ENCODE data around the gene CYCS.
"Not testable (repeated sequence)": the region's sequence is repeated elsewhere in the genome, so short reads cannot be mapped to it uniquely, and the experiment has no call there.

CYCS gene

DNA sequence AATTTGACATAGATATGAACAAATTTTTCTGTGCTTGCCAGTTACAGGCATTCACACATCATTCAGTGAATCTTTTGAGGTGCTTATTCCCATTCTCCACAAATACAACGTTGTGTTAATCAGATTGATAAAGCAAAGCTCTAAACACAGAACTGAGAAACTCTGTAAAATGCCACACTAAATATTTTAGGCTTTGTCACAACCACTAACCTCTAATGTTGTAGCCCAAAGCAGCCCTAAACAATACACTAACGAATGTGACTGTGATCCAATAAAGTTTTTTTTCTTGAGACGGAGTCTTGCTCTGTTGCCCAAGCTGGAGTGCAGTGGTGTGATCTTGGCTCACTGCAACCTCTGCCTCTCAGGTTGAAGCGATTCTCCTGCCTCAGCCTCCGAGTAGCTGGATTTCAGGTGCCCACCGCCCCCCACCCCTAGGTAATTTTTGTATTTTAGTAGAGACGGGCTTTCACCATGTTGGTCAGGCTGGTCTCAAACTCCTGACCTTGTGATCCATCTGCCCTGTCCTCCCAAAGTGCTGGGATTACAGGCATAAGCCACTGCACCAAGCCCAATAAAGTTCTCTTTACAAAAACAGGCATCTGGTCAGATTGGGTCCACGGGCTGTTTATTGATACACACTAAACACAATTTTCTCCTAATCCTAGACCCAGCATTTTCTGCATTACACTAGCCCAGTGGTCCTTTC, 6.9 kb downstream of the CYCS start:
- DNase-seq = peak; percentile 31

DNA sequence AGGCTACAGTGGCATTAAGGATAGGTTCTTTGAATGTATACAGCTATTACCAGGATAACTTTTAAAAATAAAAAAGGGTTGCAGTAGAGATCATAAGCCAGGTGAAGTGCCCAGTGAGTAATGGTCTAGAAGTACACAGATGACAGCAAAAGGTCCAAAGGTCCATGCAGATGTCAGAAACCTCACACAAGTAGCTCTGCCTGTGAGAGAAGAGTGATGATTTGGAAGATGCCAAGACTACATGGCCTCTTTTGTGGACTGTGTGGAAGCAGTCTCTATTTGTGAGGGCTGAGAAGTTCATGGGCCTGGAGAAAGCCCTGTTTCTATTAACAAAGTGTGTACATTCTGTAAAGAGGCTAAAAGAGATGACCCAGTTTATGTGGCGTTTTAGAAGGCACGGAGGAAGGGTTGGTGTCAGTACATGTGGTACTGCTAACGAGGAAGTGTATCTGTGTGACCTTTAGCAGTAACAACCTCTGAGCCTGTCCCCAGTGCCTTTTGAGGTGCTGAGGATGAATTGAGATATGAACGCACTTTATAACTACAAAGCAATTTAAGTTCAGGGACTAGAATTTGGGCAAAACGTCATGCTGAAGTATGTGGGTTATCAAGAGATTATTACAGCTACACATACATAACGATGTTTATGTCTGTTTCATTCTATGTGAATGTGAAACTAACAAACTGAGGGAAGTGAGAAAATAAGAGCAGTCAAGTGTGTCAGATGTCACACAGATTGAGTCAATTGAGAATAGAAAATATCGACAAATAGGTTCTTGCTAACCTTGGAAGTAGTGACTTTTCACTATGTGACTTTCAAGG, 7.6 kb downstream of the CYCS start:
- DNase-seq = peak; percentile 86

DNA sequence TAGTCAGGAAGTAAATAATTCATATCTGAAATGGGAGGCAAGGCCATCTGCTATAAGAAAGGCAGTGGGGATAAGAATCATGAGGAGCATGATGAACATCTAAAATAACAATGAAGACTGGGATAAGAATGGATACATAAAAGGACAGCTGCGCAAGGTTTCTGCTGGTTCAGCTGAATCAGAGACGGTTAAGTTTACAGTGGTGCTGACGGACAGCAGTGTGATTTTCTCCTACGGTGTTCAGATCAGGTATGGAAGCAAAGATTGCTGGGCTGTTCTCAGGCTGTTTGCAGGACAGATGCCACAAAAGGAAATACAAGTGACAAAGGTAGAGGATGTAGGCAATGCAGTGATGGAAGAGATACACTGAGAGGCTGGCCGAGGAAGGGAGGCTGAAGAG, 8.4 kb downstream of the CYCS start:
- DNase-seq = peak; percentile 39

DNA sequence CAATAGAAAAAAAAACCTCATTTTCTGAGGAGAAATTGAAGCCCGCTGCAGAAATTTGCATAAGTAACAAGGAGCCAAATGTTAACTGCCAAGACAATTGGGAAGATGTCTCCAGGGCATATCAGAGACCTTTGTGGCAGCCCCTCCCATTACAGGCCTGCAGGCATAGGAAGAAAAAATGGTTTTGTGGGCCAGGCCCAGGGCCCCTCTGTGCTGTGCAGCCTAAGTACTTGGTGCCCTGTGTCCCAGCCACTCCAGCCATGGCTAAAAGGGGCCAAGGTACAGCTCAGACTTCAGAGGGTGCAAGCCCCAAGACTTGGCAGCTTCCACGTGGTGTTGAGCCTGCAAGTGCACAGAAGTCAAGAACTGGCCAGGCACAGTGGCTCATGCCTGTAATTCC, 14.5 kb downstream of the CYCS start:
- not testable (repeated sequence) for DNase-seq

DNA sequence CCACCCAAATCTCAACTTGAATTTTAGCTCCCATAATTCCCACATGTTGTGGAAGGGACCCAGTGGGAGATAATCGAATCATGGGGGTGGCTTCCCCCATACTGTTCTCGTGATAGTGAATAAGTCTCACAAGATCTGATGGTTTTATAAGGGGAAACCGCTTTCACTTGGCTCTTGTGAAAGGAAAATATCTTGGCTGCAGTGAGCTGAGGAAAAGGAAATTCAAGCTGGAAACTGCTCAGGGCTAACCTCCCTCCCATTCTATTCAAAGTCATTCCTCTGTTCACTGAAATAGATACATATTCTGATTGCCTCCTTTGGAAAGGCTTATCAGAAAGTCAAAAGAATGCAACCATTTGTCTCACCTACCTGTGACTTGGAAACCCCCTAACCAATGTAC, 15.8 kb downstream of the CYCS start:
- DNase-seq = no peak

DNA sequence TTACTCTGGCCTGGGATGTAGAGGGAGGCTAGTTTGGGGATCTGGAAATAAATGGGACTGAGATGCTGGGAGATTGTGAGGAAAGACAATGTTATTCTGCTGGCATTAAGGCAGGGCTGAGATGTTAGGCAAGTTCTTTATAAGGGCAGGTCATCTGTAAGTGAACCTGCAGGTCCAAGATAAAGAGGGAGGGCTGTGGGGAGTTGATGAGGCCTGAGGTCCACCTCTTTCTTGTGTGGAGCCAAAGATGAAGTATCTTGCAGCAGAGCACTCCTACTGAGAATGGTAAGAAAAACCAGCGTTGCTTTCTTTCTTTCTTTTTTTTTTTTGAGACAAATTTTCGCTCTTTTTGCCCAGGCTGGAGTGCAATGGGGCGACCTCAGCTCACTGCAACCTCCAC, 19.1 kb downstream of the CYCS start:
- no peak for DNase-seq

DNA sequence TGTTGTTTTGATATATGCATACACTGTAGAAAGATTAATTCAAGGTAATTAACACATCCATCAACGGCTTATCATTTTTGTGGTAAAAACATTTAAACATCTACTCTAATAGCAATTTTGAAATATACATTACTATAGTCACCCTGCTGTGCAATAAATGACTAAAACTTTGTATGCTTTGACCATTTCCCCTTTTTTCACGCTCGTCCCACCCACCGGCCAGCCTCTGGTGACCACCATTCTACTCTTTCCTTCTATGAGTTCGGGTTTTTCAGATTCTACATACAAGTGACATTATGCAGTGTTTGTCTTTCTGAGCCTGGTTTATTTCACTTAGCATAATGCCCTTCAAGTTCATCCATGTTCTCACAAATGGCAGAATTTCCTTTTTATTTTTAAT, 21.3 kb downstream of the CYCS start:
- no peak for DNase-seq

DNA sequence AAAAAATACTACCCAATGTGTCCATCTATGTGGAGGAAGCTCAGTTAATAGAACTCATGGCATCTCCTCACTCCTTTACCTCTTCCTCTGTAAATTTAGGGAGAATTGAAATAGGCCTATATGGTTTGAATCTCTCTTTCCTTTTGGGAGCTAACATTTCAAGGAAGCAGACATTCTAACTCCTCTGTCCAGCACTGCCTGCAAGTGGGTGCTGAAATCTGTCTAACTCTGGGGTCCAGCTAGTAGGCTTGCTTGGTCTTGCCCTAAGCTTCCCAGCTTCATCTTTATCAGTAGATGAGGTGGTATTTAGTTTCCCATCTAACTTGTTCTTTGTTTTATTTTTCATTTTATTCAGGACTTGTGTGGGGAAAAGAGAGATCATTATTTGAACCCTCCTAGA, 23.2 kb downstream of the CYCS start:
- no peak for DNase-seq

DNA sequence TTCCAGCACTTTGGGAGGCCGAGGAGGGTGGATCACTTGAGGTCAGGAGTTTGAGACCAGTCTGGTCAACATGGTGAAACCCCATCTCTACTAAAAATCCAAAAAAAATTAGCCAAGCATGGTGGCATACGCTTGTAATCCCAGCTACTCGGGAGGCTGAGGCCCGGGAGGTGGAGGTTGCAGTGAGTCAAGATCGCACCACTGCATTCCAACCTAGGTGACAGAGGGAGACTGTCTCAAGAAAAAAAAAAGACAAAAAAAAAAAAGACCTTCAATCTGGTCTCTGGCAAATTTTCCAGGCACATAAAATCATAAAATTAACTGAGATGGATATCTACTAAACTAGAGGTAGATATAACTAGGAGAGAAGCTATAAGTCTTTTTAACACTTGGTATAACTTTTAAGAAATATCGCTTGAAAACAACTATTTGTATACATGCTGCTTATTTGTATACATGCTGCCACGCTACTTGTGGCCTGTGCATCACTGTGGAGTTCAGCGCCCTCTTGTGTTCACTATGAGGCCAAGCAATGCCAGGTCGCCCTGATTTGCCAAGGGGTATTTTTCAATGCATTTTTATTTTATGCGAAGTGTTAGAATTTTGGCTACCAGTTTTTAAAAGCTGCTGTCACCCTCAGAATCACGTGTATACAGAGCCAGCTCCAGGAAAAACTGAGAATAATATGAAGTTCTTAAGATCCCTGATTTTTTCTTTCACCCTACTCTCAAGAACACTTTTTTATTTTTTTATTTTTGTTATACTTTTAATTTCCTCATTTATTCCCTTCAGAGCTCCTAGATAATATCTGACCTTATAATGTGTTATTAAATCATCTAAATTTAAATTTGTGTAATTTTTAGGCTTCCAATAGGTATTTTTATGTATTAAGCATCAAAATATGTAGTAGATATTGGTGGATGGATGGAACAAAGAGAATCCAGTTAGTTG, 26.7 kb downstream of the CYCS start:
- peak; percentile 90 for DNase-seq

DNA sequence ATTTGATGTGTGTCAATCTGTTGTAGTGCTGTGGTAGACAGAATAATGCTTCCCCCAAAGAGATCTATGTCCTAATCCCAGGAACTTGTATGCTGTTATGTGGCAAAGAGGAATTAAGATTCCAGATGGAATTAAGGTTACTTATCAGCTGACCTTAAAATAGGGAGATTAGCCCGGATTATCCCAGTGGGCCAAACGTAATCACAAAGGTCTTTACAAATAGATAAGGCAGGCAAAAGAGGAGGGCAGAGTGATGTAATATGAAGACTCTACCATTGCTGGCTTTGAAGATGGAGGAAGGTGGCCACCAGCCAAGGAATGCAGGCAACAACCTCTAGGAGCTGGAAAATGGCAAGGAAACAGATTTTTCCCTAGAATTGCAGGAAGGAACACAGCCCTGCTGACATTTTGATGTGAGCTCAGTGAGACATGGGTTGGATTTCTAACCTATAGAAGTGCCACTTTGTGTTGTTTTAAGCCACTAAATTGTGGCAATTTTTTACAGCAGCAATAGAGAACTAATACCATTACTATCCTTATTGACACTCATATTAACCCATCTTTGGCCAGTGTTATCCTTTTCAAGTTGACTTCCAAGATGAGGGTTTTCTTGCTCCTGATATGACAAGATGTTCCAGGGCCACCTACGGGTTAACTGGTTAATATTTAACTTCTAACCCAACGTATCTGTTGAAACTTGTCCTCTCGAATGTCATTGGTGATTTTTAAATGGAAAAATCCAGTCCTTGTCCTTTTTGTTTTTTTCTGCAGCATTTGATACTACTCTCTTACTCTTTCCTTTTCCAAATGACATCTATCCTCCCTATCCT, 29.3 kb downstream of the CYCS start:
- peak; percentile 53 for DNase-seq

DNA sequence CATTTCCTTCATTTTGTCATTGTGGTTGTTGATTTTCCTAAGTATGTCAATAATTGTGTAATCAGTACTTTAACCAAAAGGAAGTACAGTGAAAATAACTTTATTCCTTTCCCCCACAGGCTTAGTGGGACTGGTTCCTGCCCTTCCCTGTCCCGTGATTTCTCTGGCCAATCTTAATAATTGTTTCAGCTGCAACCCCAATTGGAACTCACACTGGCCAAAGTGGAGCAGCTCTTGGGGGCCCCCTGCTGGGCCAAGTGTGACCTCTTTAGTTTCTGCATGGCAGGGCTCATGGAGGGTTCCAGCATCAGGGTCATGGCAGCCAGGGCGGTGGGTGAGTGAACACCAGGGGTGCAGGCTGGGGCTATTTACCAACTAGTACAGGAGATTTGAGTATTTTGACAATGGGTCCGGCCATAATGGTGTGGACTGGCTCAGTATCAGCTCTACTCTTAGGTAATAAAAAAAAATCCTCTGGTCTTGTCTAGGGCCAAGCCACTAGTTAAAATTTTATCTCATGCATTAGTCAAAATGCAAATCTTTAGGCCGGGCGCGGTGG, 31.7 kb downstream of the CYCS start:
- peak; percentile 98 for DNase-seq

DNA sequence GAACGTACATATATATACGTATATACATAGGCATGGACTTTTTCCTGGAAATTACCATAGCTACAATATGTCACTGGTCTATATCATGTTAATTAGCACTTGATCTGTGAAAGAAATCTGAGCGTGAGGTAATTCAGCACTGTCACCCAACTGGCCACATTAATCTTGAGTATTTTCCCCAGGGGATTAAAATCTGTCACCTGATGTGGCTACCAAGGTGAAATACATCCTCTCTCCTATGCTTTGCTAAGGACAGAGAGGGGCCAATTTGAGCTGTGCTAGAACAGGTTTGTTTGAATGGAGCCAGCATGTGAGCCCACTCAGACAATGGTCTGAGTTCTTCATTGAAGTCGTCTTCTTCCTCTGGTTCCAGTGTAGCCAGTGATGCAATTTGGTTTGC, 33.3 kb downstream of the CYCS start:
- DNase-seq = no peak

DNA sequence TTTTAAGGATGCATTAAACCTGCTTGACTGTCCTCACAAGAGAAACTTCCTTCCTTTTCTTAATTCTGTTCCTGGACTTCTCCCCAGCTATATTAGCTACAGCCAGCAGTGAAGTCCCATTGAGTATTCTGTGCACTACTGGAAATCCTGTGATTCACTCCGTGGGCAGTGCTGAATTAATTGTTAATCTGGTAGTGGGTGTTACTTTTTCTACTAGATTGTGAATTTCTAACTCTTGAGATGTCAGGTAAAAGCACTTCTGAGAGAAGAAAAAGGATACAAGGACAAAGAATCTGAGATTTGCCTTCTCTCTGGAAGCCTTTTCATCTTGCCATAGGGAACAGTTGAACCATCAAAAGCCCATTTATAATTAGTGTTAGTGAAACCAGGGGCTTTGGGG, 33.9 kb downstream of the CYCS start:
- no peak for DNase-seq

DNA sequence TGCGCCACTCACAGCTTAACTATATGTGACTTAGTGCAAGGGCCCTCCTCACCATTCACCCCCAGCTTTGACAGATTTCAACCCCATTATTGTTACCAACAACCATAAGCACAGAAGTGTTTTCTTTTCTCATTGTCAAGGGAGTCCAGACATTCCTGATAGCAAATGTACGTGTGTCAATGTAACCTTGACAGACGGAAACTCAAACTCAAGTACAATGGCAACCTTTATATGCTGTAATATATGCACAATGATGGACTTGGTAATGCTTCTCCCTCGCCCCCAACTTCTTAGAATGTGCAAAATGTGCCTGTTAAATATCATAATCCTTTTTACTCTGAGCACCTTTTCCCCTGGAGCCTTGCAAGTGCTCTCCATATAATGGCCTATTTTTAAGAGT, 34.7 kb downstream of the CYCS start:
- DNase-seq = no peak

DNA sequence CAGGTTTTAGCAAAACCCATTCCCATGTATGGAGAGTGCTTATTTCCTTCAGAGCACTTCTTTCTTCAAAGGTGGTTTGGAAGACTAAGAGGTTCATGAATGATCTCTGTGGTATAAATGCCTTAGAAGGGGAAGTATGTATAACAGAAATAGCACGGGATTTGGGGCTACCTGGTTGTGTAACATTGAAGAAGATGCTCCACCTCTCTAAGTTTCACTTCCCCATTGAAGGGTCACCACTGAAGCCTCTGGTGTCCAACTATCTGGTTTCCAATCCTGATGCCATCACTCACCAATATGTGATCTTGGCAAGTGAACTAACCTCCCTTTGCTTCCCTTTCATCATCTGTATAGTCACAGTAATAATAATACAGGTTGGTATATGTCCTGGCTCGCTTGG, 37.2 kb downstream of the CYCS start:
- no peak for DNase-seq

DNA sequence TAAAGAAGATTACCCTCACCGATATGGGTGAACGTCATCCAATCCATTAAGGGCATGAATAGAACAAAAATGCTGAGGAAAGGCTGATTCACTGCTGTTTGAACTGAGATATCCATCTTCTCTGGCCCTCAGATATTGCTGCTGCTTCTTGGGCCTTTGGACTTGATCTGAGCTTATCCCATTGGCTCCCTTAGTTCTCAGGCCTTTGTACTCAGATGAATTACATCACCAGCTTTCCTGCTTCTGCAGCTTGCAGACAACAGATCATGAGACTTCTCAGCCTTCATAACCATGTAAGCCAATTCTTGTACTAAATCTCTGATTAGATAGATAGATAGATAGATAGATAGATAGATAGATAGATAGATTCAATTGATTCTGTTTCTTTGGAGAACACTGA, 40.2 kb downstream of the CYCS start:
- no peak for DNase-seq

DNA sequence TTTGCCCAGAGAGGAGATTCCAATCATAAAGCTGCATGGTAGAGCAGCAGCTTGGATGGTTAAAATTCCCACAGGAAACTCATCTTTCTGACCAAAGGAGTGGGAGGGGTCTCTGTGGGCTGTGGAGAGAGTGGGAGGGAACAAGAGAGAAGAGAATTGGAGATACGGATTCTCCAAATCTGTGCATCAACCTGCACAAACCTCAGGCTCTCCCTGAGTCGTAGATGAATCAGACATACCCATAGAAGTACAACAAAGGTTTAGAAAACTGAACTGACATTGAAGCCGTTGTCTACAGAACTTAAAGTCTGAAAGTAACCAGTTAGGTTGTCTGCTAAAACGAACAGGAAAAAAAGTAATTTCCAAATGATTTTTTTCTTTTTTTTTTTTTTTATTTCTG, 41.9 kb downstream of the CYCS start:
- DNase-seq = no peak

DNA sequence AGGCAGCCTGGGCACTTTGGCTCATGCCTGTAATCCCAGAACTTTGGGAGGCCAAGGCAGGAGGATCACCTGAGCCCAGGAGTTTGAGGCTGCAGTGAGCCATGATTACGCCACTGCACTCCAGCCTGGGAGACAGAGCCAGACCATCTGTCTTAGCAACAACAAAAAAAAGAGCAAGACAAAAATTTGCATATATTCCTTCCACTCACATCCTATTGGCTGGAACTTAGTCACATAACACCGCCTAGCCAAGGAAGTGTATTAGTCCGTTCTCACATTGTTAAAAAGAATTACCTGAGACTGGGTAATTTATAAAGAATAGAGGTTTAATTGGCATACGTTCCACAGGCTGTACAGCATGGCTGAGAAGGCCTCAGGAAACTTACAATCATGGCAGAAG, 43.0 kb downstream of the CYCS start:
- DNase-seq = not testable (repeated sequence)

DNA sequence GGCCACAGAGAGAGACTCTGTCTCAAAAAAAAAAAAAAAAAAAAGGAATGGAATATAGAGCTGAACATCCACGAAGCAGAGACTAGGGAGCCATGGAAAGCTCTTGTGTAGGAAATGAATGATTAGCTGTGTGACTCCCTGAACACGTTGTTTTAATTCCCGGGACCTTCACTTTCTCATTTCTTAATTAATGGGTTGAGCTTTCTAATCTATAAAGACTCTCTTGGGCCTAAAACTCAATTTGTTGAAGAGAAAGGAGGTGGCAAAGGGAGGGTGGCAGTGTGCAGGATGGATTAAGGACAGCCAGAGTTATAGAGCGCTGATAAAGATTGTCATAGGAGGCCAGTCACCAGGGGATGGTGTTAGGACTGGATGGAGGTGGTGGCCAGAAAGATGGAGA, 48.0 kb downstream of the CYCS start:
- no peak for DNase-seq

DNA sequence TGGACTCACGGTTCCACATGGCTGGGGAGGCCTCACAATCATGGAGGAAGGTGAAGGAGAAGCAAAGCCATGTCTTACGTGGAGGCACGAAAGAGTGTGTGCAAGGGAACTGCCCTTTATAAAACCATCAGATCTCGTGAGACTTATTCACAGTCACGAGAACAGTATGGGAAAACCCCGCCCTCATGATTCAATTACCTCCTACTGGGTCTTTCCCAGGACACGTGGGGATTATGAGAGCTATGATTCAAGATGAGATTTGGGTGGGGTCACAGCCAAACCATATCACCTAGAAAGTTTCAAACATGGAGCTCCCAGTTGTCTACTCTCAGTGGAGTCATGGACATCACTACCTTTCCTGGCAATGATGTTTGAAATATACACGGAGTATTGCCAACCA, 49.6 kb downstream of the CYCS start:
- DNase-seq = no peak

DNA sequence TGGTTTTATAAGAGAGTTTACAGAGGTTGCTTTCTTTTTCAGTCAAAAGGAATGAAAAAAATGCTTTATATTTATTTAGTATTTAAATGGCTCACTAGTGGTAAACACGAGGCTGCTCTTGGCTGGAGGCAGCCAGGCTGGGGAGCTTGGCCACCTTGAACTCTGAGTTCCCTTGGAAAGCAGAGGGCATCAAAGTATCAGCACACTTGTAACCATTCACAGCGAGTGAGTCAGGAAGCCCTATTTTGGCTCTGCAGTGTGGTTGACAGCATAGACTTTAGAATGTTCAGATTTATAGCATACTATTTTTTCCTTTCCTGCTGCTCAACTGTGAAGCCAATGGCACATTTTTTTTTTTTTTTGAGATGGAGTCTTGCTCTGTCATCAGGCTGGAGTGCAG, 51.6 kb downstream of the CYCS start:
- no peak for DNase-seq

Data from DMS53 (cell line).